ENCODE results near the gene NKX2-1. TPM values are rescaled to one million over a fixed set of nuclear protein-coding genes. Genes with fewer than 3 reads are reported as not detected.
A peak's percentile ranks its signal among the peaks of the same experiment; 100 is the strongest.

The NKX2-1 gene
- total and polyA plus RNA-seq, 4 experiments from 2014 or later: not detected

DNA sequence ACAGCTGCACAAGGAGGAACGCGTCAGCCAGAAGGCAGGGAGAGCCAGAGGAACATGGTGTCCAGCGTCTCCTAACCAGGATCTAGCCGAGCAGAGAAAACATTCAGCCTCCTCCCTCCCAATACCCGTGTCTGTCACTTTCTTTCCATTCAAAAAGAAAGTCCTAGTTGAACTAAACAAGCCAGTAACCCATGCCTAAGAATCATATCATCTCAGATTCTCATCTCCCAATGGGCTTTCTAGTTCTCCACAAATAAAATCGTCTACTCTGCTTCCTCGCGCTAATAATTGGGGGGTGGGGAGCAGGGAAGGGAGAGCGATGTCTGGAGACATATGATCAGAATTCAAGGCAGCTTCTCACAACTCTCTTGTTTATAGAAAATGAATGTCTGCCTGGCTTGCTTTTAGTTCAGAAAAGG is 7.4 kb downstream of the NKX2-1 start:
- H3K36me3 ChIP-seq (ENCODE audit: insufficient read depth, low read length): no peaks in the 10 kb centered on the region
- no peak overlapping the region for H3K27ac ChIP-seq (ENCODE audit: low read depth, low read length)
- Mint-ChIP-seq H3K9me3 (peaks cover 0 to 13% (median 7%) of the 10 kb centered on the region in 8 donors), H3K36me3 (peaks cover 0 to 7% of the 10 kb centered on the region in 2 donors), H3K4me1 (peaks cover 3 to 5% (median 4%) of the 10 kb centered on the region in 4 donors), H3K4me3 (peak overlapping the region in 1 of 8 donors; percentile 20), H3K27me3 (peaks cover 67 to 76% of the 10 kb centered on the region in 2 donors), H3K27ac (no peak overlapping the region)
- DNase-seq: no peak
- CTCF ChIA-PET (ENCODE audit: partially characterized antibody): no interaction called here
- intact Hi-C loops (cut with micrococcal nuclease): no loop called here
- POLR2A ChIA-PET (ENCODE audit: partially characterized antibody): no interaction called here
- H3K9me3 ChIP-seq (ENCODE audit: control insufficient read depth in 1 of 2, low read length in 2 of 2): no peaks in the 10 kb centered on the region
- H3K27me3 ChIP-seq (ENCODE audit: insufficient read depth, low read length): peaks cover 31% of the 10 kb centered on the region
- no peaks in the 10 kb centered on the region for H3K4me1 ChIP-seq (ENCODE audit: insufficient read depth, low read length)
- H3K4me3 ChIP-seq (ENCODE audit: low read length in 2 of 2): no peak overlapping the region

DNA sequence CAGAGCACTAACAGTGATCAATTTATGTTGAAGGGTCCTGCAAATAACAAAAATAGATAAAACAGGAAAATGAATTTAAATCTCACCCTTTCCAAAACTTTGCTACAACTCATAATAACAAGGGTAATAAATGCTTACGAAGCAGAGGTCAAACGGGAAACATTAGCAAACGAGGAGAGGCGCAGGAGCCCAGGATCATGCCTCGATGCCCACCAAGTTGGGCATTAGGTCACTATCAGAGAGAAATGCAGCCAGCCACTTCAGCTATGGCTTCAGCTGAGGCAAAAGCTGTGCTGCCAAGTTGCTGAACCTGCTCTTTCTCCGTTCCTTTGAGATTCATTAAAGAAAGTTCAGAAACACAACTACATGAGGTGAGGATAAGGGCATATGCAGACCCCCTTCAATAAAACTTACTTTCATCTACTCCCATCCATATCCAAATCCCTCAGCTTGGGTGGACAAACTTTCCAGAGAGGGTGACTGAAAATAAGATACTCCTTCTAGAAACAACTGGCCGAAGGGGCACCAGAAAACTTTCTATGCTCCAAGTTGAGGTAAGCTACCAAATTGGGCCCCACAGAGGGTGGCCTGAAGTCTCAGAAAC is 7.9 kb downstream of the NKX2-1 start:
- Mint-ChIP-seq H3K36me3 (peaks cover 0 to 7% of the 10 kb centered on the region in 2 donors), H3K4me3 (peak overlapping the region in 1 of 8 donors; percentile 20), H3K27me3 (peaks cover 71 to 79% of the 10 kb centered on the region in 2 donors), H3K4me1 (peaks cover 3 to 6% (median 5%) of the 10 kb centered on the region in 4 donors), H3K27ac (no peak overlapping the region), H3K9me3 (peaks cover 0 to 14% (median 8%) of the 10 kb centered on the region in 8 donors)
- DNase-seq: no peak
- POLR2A ChIA-PET (ENCODE audit: partially characterized antibody): no interaction called here
- intact Hi-C loops (cut with micrococcal nuclease): no loop called here
- no peaks in the 10 kb centered on the region for H3K9me3 ChIP-seq (ENCODE audit: control insufficient read depth in 1 of 2, low read length in 2 of 2)
- H3K27me3 ChIP-seq (ENCODE audit: insufficient read depth, low read length): peaks cover 31% of the 10 kb centered on the region
- no peaks in the 10 kb centered on the region for H3K4me1 ChIP-seq (ENCODE audit: insufficient read depth, low read length)
- H3K27ac ChIP-seq (ENCODE audit: low read depth, low read length): no peak overlapping the region
- CTCF ChIA-PET (ENCODE audit: partially characterized antibody): no interaction called here
- no peak overlapping the region for H3K4me3 ChIP-seq (ENCODE audit: low read length in 2 of 2)
- no peaks in the 10 kb centered on the region for H3K36me3 ChIP-seq (ENCODE audit: insufficient read depth, low read length)

DNA sequence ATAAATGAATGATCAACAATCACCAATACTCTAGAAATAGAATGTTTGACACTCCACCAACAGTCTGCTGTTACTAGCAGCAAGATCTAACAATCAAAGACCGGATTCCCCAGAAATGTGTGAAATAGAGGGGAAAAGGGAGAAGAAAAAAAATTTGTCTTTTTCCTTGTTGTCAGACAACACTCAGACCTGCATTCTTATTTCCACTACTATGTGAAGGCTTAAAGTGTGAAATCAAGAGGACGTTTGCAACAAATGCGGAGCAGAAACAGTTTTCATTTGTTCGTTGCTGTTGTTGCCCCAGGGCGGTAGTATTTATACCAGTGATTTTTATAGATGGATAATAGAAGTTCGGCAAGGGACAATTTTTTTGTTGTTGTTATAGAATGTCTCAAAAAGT is 9.2 kb downstream of the NKX2-1 start:
- POLR2A ChIA-PET (ENCODE audit: partially characterized antibody): no interaction called here
- H3K9me3 Mint-ChIP-seq: peaks cover 0 to 21% (median 9%) of the 10 kb centered on the region in 8 donors
- peaks cover 4 to 15% (median 8%) of the 10 kb centered on the region in 4 donors for H3K4me1 Mint-ChIP-seq
- H3K4me1 ChIP-seq (ENCODE audit: insufficient read depth, low read length): no peaks in the 10 kb centered on the region
- H3K4me3 ChIP-seq (ENCODE audit: low read length in 2 of 2): no peak overlapping the region
- H3K27ac Mint-ChIP-seq: no peak overlapping the region
- no peak for DNase-seq
- CTCF ChIA-PET (ENCODE audit: partially characterized antibody): no interaction called here
- H3K4me3 Mint-ChIP-seq: no peak overlapping the region
- H3K9me3 ChIP-seq (ENCODE audit: control insufficient read depth in 1 of 2, low read length in 2 of 2): no peaks in the 10 kb centered on the region
- H3K27me3 ChIP-seq (ENCODE audit: insufficient read depth, low read length): peaks cover 32% of the 10 kb centered on the region
- intact Hi-C loops (cut with micrococcal nuclease): no loop called here
- H3K27ac ChIP-seq (ENCODE audit: low read depth, low read length): no peak overlapping the region
- peaks cover 72 to 79% of the 10 kb centered on the region in 2 donors for H3K27me3 Mint-ChIP-seq
- H3K36me3 ChIP-seq (ENCODE audit: insufficient read depth, low read length): no peaks in the 10 kb centered on the region
- H3K36me3 Mint-ChIP-seq: peaks cover 0 to 4% of the 10 kb centered on the region in 2 donors

DNA sequence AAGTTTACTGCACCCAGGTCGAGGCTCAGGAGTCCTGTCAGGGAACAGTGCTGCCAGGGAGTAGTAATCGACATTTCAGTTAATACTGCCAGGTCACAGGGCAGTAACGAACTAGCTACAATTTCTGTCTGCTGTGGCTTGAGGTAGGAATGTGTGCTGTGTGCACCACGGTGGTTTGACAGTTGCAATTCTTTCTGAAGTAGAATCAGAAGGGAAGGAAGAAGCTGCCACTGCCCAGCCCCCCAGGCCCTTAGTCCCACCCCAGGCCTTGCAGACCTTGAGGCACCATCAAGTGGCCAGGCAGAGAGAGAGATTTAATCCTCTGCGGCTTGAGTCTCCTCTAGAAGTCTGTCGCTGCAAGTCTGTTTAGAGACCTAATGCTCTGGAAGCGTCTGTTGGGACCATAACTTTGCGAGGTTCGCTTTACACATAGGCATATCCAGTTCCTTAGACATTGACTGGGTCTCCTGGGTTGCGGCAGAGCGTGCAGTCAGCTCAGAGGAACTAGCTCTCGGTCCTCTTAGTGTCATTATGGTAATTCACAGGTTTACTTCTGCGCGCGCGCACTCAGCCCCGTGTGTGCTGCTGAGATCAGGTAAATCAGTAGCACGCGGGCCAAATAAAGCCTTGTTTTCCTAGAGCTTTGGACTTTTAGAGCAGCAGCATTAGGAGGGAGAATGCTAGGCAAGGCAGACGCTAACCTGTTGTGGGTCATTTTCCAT is 9.8 kb downstream of the NKX2-1 start:
- CTCF ChIA-PET (ENCODE audit: partially characterized antibody): no interaction called here
- intact Hi-C loops (cut with micrococcal nuclease): no loop called here
- Mint-ChIP-seq H3K27me3 (peaks cover 70 to 76% of the 10 kb centered on the region in 2 donors), H3K4me1 (peaks cover 4 to 15% (median 8%) of the 10 kb centered on the region in 4 donors), H3K4me3 (no peak overlapping the region), H3K9me3 (peaks cover 0 to 21% (median 9%) of the 10 kb centered on the region in 8 donors), H3K27ac (no peak overlapping the region), H3K36me3 (peaks cover 0 to 4% of the 10 kb centered on the region in 2 donors)
- DNase-seq: no peak
- Histone ChIP-seq H3K27me3 (ENCODE audit: insufficient read depth, low read length) (peaks cover 29% of the 10 kb centered on the region), H3K4me3 (ENCODE audit: low read length in 2 of 2) (no peak overlapping the region), H3K27ac (ENCODE audit: low read depth, low read length) (no peak overlapping the region), H3K4me1 (ENCODE audit: insufficient read depth, low read length) (no peaks in the 10 kb centered on the region), H3K9me3 (ENCODE audit: control insufficient read depth in 1 of 2, low read length in 2 of 2) (no peaks in the 10 kb centered on the region), H3K36me3 (ENCODE audit: insufficient read depth, low read length) (no peaks in the 10 kb centered on the region)
- POLR2A ChIA-PET (ENCODE audit: partially characterized antibody): no interaction called here

DNA sequence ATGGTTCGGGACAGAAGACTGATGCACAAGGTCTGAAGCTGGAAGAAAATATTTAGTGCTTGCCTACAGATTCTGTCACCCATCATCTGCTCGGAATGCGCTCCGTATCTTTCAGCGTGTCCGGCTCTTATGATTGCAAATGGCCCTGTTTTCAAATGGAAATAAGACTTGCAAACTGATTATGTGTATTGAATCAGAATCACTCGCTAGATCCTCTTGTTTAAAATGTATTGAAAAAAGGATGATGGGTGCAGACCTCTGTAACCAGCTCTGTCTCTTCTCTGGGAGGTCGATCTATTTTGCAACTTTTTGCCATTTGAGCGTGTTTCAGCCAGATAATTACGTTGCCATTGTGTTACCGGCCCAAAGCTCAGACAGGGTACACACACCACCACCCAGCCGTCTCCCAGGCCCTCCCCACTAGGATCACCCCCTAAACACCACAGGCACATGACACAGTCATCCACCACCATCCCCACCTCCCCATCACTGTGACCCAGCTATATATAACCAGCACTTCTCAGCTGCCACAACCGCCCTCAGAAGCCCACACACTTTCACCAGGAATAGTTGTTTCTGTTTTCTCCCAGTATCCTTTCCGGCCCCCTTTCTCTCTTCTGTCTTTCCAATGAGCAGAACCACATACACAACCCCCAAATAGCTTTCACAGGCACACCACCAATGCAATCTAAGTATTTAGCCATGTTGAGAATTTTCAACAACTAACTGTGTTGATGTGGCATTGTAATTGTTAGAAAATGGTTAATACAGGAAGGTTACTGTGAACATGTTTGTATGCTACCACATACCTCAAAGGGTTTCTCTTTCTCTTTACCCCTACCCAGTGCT is 10.7 kb downstream of the NKX2-1 start:
- POLR2A ChIA-PET (ENCODE audit: partially characterized antibody): no interaction called here
- peaks cover 6% of the 10 kb centered on the region for H3K4me1 ChIP-seq (ENCODE audit: insufficient read depth, low read length)
- DNase-seq: no peak
- CTCF ChIA-PET (ENCODE audit: partially characterized antibody): no interaction called here
- Mint-ChIP-seq H3K27ac (no peak overlapping the region), H3K4me3 (no peak overlapping the region), H3K9me3 (peaks cover 0 to 21% (median 12%) of the 10 kb centered on the region in 8 donors), H3K36me3 (peaks cover 0 to 4% of the 10 kb centered on the region in 2 donors), H3K27me3 (peaks cover 72 to 78% of the 10 kb centered on the region in 2 donors), H3K4me1 (peaks cover 8 to 25% (median 12%) of the 10 kb centered on the region in 4 donors)
- no peaks in the 10 kb centered on the region for H3K9me3 ChIP-seq (ENCODE audit: control insufficient read depth in 1 of 2, low read length in 2 of 2)
- no peak overlapping the region for H3K27ac ChIP-seq (ENCODE audit: low read depth, low read length)
- H3K4me3 ChIP-seq (ENCODE audit: low read length in 2 of 2): no peak overlapping the region
- intact Hi-C loops (cut with micrococcal nuclease): no loop called here
- peaks cover 35% of the 10 kb centered on the region for H3K27me3 ChIP-seq (ENCODE audit: insufficient read depth, low read length)
- no peaks in the 10 kb centered on the region for H3K36me3 ChIP-seq (ENCODE audit: insufficient read depth, low read length)

DNA sequence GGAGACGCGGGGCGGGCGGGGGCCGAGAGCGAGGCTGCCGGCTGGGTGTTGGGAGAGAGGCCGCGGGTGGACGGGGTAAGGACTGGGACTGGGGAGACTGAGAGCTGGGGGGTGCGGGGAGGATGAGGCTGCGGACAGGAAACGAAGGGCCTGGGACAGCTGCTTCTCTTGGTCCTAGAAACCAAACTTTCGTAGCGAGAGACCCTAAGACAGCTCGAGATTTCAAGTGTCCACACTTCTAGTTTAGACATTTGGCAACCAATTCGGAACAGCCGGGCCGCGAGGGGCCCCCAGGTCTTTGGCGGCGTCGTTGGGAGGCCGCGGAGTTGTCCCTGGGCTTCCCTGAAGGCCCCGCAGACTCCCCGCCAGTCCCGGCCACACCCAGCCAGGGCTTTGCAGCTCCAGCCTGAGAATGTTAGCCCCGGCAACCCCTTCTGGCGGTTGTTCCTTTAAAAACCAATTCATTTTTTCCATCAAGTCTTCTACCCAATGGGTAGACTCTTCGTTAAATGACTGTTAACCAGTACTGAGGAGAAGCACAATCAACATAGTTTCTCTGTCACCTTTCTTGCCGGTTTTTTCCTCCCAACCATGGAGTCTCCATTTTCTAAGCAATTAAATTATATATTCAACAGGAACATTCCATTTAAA is 11.5 kb downstream of the NKX2-1 start:
- Histone ChIP-seq H3K4me3 (ENCODE audit: low read length in 2 of 2) (no peak overlapping the region), H3K27me3 (ENCODE audit: insufficient read depth, low read length) (peaks cover 37% of the 10 kb centered on the region), H3K36me3 (ENCODE audit: insufficient read depth, low read length) (no peaks in the 10 kb centered on the region), H3K27ac (ENCODE audit: low read depth, low read length) (no peak overlapping the region), H3K4me1 (ENCODE audit: insufficient read depth, low read length) (peaks cover 6% of the 10 kb centered on the region), H3K9me3 (ENCODE audit: control insufficient read depth in 1 of 2, low read length in 2 of 2) (no peaks in the 10 kb centered on the region)
- DNase-seq: no peak
- ChIA-PET CTCF (ENCODE audit: partially characterized antibody) (no interaction called here), POLR2A (ENCODE audit: partially characterized antibody) (no interaction called here)
- Mint-ChIP-seq H3K4me3 (peak overlapping the region in 1 of 8 donors; percentile 22), H3K27ac (no peak overlapping the region), H3K4me1 (peaks cover 11 to 29% (median 13%) of the 10 kb centered on the region in 4 donors), H3K9me3 (peaks cover 2 to 21% (median 13%) of the 10 kb centered on the region in 8 donors), H3K36me3 (peaks cover 0 to 4% of the 10 kb centered on the region in 2 donors), H3K27me3 (peaks cover 69 to 75% of the 10 kb centered on the region in 2 donors)
- intact Hi-C loops (cut with micrococcal nuclease): no loop called here

Data from CD4-positive, alpha-beta memory T cell (primary cell).